GM18870 (cell line): ENCODE measurements around the gene HIVEP3.
"Not testable (repeated sequence)": the region's sequence is repeated elsewhere in the genome, so short reads cannot be mapped to it uniquely, and the experiment has no call there.

Source experiments
- ATAC-seq: cut with Tn5 transposase; IDR thresholded peaks from one replicate; pipeline ENCODE4 v1.9.1; 2021; ENCODE audit warnings: moderate library complexity; ENCODE audit not compliant: unreplicated experiment

HIVEP3 gene

DNA sequence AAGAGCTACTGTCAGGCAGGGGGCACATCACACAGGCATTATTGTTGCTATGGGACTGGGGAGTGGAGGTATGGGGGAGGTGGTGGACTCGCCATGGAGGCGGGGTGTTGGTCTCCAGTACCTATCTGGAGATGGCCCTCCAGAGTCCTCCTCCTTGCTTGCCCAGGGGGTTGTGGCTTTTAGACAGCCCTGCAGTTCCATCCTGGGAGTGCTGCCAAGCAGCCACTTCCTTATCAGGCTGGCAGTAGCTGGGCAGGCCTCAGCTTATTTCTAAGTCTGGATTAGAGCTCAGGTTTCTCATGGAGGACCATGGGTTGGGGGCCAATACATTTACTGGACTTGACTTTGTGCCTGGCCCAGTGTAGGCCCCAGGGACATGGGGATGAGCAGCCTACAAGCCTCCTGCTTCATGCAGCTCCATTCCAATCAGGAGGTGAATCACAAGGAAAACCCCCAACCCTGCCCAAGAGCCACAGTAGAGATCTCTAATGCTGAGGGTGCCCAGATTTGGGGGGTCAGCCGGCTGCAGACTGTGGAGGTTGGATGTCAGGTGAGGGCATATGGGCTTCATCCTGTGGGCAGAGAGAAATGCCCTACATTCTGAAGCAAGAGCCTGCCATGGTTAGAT is 223.5 kb downstream of the HIVEP3 start:
- no peak for ATAC-seq

DNA sequence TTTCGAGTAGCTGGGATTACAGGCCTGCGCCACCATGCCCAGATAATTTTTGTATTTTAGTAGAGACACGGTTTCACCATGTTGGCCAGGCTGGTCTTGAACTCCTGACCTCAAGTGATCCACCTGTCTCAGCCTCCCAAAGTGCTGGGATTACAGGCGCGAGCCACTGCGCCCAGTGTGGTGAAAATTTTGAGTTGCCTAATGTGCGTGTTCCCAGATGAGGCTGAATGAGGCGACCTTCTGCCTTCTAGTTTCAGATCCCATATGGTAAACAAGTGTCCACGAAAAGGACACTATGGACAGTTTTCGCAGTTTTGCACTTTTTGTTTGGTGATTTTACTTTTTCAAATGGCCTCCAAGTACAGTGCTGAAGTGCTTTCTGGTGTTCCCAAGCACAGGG is 226.8 kb downstream of the HIVEP3 start:
- ATAC-seq: not testable (repeated sequence)

DNA sequence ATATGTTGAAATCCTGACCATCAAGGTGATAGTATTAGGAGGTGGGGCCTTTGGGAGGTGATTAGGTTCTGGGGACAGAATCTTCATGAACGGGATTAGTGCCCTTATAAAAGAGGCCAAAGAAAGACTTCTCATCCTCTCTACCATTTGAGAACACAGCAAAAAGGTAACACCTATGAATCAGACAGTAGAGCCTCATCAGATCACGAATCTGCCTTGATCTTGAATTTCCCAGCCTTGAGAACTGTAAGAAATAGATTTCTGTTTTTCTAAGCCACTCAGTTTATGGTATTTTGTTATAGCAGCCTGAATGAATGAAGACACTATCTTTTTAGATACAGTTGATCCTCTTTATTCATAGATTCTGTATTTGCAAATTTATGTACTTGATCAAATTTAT is 227.3 kb downstream of the HIVEP3 start:
- ATAC-seq: no peak

DNA sequence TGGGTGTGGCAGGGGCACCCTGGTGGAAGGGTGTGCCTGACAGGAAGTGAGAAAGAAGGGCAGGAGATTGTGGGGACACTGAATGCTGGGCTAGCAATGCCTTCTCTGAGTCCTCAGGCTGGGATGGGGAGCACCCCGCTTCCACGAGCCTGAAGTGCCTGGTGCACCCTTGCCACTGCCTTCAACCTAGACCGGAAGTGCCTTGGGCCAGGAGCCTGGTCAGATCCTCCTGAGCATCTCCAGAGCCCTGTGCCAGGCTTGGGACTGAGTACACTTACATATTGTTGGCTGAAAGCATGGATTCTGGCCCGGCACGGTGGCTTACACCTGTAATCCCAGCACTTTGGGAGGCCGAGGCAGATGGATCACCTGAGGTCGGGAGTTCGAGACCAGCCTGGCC is 228.4 kb downstream of the HIVEP3 start:
- no peak for ATAC-seq

DNA sequence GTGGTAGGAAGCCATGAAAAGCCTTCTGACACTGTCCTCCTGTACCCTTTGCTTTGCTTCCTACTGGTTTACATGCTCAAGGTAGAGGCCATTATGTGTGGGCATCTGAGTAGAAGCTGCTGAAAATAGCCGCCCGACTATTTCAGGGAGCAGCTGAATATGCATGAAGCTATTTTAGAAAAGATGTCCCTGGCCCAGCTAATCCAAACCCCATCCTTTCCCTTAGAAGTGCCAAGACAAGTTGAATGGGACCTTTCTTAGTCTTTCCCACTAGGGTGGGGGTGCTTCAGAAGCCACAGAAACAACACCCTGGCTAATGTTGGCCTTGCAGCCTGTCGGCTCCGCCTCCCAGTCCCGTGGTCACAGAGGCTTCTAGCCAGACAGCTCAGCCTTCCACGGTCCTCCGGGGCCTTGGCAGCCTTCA is 229.2 kb downstream of the HIVEP3 start:
- ATAC-seq: no peak

DNA sequence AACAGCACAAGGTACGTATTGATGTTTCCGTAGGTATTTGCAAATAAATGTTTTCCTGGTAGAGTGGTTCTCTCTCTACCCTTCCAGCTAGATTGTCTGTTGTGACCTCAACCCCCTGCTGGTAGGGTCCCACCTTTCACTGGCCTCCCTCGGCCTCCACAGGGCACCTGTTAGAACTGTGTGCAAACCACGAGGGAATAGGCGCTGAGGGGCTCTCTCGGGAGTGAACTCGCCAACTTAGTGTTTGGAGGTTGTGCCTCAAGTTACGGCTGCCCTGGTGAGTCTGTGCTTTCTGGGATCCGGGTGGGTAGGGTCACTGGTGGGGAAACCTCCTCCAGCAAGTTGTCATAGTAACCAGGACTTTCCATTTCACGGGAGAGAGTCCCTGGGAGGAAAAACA is 229.6 kb downstream of the HIVEP3 start:
- no peak for ATAC-seq

DNA sequence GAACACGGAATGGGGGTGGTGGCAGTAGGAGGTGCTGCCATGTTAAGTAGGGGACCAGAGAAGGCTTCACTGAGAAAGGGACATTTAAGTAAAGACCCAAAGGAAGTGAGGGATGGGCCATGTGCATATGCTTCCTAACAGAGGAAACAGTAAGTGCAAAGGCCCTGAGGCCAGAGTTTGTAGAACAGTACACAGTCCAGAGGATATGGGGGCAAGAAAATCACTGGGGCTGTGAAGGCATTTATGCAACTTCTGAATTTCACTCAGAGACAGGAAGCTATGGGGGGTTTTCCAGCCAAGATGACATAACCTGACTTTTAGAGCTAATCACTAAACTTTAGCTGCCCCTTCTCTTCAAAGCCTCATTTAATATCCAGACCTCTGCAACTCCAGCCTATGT is 231.7 kb downstream of the HIVEP3 start:
- no peak for ATAC-seq

DNA sequence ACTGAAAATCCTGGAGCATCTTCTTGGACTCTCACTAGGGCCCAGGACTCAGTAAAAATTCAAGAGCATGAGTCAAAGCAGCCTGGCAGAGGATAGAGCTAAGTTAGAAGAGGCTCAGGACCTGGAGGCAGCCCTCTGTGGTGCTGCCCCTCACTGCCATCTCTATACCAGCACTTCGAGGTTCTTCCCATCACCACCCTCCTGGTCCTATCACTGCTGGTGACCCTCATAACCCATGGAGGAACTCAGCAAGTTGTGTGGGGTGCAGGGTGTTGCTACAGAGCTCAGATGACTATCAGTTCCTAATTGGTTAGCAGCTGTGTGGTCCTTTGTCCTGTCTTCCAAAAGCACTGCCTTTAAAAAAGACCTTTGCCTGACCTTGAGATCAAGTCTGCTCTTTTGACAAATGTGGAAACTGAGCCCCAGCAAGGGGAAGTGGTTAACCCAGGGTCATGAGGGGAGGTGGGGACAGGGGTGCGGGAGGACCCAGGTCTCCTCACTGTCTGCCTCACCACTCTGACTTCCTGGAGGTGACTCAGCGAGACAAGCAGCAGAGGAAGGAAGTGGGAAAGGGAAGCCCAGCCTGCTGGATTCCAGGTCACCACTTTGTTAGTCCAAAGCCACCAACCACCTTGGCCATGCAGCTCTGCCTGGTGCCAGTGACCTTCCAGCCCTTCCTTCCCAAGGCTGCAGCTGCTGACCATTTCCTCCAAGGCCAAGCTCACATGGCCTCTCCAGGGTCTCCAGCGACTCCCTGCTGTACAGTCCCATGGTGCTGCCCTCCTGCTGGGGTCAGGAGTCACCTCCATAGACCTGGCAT is 234.8 kb downstream of the HIVEP3 start:
- no peak for ATAC-seq

DNA sequence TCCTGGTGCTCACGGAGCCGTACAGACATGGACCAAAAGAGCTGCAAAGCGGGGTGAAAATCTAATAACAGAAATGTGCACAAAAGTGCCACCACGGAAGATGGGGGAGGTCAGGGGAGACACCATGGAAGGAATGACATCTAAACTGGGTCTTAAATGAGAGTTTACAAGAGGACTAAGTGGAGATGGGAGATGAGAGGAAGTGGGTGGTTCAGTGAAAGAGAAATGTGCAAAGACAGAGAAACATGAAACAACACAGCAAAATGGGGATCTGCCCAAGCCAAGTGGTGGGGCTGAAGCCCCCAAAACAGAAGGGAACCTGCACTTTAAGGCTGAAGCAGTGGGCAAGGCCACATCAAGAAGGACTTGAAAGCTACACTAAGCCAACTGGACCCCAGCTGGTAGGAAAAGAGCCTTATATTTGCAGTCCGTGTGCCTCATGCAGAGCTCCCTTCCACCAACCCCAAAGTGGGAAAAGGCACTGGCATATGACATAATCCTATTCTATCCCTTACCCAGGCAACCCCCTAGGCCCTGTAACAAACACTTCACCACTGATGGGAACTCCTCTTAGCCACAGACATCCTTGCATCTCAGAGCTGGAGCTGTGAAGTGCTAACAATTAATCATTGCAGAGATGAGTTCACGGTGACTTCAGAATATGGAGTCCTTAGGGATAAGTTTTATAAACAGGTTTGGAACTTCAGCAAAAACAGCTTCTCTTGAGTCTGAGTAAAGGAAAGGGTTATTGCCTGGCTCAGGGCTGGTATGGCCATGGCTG is 235.7 kb downstream of the HIVEP3 start:
- no peak for ATAC-seq

DNA sequence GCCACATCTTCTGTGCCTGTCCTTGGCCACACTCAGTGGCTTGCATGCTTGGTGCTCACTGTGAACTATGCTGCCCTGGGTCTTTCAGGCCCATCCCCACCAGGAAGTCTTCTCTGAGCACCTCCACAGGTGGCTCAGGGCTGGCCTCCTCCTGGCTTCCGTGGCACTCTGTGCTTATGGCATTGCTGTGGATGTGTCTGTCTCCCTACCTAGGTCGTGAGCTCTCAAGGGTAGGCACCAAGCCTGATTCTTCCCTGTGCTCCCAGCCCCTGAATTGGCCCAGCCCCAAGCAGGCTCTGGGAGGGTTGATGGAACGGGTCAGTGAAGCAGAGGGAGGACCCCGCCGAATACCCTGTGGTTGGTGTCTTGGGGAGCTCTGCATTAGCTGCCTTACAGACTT is 236.6 kb downstream of the HIVEP3 start:
- no peak for ATAC-seq

DNA sequence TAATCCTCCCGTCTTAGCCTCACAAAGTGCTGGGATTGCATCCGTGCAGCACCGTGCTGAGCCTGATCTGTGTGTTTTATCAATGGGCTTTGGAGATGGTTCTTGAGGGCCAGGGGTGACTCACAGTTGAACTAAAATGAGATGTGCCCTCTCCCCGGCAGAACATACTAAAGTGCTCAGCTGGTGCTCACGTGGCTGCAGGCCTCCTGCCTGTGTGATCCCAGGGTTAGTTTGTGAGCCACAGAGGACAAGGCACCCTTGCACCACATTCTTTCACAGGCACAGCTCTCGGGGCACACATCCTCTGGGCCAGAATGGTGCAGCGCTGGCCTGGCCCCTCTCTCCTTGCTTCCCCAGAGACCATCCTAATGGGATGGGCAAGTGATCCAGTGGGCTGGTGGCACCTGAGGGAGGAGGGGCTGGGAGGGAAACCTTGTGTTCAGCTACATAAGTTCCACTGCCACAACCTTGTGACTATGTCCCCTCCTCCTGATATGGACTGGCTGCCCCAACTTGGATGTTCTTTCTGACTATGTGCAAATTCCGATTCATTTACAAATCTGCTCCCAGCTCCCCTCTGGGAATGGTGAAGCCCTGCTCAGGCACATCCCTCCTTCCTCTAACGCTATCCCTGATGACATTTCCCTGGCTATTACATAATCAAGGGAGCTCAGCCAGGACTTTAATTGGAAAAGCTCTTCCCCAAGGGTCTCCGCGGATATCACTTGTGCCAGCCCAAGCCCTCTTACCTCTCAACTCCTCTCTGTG is 237.2 kb downstream of the HIVEP3 start:
- no peak for ATAC-seq

DNA sequence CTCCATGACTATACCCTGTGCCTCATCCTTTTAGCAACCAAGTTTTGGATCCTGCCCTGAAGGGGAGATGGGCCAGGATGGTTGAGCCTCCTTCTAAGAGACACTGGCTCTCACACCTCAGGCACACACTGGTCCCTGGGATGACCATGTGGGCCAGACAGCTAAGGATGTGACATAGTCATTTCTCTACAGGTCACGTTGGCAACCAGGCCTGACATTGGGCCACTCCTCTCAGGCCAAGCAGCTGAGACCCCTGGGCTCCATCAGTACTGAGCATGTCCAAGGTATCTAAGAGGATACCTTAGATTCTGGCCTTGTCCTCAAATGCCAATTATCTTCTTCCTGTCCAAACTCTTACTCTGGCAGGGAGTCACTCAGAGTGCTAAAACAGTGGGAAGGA is 238.7 kb downstream of the HIVEP3 start:
- ATAC-seq: no peak

DNA sequence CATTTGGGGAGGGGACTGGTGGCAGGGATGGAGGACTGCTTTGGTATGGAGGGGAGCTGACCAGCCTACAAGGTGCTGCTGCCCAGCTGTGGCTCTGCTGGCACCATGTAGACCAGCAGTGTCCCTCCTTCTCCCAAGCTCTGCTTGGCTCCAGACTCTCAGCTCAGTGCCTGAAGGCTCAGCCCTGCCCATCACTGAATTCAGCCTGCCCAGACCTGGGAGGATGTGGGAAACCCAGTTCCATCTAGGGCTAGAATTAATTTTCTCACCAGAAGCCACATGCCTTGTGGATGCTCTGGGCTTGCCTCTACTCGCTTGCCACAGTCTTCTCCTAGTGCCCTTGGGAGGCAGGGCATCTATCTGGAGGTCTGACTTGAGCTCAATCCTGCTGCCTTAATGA is 239.2 kb downstream of the HIVEP3 start:
- ATAC-seq: no peak

DNA sequence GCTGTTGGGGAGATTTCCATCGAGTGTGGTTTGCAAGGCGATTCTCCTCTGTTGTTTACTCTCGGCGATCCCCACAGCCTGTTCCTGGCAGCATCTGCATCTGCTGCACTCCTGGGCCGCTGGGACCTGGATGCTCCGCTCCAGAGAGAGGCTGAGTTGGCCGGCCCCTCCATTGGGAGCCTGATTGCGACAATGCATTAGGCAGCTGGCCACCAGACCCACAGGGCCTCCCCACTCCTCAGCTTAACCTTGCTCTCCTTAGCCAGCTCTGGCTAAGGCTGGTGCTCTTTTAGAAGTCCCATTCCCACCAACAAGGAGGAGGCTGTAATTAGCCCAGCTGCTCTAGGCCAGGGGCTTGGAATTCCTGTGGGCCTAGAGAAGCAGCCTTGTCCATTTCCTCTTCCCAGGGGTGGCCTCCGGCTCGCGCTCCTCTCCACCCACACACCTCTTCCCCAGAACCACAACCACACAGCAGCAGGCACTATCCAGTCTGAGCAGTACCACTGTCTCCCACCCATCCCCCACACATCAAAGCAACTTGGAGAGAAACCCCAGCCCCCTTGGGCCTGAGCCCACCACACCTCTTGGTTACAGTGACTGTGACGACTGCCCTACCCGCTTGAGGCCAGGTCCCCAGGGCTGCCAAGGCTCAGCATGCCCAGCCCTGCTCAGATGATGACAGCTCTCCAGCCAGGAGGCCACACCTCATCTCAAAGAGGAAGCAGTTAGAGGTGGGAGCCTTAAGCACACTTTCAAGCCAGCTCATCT is 240.4 kb downstream of the HIVEP3 start:
- no peak for ATAC-seq

DNA sequence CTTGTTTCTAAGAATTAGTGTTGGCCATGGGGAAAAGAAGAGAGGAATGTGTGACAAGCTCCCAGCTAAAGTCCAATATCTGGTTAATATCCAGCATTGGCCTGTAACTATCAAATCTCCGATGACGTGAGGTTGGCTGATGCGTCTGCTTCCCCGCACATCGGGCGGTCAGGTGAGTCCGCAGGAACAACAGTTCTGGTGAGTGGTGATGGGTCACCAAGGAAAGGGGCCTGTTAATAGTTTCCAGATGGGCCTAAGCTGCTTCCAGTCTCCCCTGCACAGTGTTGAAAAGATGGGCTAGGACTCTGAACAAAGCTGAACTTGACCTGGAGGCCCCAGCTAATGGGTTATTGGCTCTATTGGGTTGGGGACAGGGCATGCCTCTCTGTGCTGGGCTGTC is 241.1 kb downstream of the HIVEP3 start:
- no peak for ATAC-seq

DNA sequence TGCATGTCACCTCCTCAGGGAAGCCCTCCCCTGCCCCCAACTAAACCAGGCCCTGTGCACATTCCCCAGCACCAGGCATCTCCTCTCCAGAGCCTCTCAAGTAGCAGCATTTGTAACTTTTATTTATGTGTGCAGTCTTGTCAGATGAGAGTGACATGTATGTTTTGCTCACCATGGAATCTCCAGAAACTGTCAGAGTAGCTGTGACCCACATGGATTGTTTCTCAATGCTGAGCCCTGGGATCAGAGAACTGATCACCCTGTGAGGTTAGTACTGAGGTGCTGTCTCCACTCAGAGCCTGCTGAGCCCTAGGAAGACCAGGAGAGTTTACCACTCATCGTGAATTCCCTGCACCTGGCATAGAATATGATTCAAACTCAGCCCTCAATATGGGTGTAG is 243.3 kb downstream of the HIVEP3 start:
- ATAC-seq: no peak

DNA sequence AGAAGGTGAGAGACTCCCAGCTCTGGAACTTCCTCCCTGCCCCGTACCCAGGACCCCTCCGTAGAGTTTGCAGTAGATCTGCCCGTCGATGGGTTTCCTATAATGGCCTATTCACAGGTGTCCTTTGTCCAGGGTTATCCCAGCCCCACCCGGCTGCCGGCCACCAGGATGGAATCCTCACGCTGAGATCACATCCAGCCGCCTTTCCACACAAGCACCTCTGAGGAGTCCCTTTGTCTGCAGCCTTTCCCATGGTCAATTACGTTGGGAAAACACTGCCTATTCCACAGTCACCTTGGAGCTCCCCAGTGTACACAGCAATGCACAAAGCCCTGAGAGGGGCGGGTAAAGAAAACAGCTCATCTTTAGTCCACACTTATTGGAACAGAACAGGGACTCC is 244.2 kb downstream of the HIVEP3 start:
- ATAC-seq: no peak

DNA sequence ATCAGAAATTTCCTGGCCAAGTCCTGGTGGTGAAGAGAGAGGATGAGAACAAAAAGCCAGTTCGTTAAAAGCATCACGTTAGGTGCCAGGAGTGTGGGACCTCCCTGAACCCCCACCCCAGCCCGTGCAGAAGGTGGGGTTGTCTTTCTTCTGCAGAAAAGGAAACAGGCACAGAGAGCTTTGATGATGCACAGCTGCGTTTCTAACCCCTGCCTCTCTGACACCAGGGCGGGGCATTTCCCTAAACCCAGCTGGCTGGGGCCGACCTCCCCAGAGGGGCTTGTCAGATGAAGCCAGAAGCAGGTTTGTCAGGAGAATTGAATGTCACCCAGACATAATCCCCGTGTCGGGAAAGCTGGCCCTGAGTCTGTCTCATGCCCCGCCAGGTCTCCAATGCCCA is 244.9 kb downstream of the HIVEP3 start:
- no peak for ATAC-seq

DNA sequence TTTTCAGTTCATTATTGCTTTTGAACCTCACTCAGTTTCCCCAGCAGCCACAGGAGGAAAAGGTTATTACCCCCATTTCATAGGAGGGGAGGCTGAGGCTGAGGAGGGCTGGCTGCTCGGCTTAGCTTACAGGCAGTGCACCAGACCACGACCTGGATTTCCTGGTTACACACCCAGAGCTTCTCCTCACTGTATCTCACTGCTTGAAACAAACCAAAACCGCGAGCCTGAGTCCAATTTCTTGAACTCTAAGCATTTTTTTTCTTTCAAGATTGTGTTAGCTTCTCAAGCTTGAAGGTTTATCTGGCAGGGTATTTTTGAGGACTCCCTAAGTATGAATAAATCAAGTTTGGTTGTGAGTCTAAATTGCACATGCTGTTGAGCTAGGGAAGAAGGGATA is 245.3 kb downstream of the HIVEP3 start:
- no peak for ATAC-seq

DNA sequence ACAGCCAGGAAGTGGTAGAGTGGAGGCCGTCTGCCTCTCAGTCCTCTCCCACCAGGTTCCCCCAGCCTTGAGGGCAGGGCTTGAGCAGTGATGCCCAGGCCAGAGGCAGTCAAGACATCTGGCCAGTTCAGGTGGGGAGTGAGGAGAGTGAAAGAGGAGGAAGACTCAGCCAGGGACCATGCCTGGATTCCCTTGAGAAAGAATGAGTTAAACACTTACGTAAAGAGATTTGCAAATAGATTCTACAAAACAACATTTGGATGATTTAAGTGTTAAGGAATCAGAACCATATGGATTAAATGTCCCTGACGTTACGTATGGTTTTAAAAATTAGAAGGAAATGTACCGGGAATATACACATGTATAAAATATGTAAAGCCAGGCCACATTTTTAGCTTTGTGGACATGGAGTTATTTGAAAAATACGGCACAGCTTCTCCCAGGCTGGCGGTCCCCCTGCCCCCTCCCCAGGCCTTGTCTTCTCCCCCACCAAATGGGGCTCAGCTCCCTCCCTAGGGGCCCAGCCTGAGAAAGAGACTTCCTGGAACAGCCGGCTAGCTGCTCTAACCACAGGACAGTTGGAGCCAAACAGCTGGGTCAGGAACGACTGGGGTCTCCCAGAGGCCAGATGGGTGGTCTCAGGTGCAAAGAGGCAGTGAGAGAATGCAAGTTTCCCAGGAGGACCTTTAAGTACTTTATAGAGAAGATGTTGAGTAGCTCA is 245.9 kb downstream of the HIVEP3 start:
- no peak for ATAC-seq
